Breast epithelium (tissue), 3 donors: ENCODE data around the gene PPP1R7.

Experiments
- POLR2A ChIP-seq: fragments of 450-650 bp; IDR thresholded peaks from one replicate; pipeline ENCODE4 v1.6.1; 2016; ENCODE audit warnings: antibody characterized with exemption, mild to moderate bottlenecking, moderate library complexity
- POLR2AphosphoS5 ChIP-seq, 3 donors: sonication (generic); formaldehyde crosslinking; IDR thresholded peaks; one replicate each; pipeline ENCODE4 v1.6.1; 2017; ENCODE audit warnings: antibody characterized with exemption in 3 of 3
- TF ChIP-seq, protein P1 (sequence below), 3 donors: fragments of 450-650 bp; IDR thresholded peaks; one replicate each; pipeline ENCODE4 v1.5.1; 2016 to 2017; ENCODE audit warnings: antibody characterized with exemption in 3 of 3, mild to moderate bottlenecking in 3 of 3, moderate library complexity in 3 of 3

DNA sequence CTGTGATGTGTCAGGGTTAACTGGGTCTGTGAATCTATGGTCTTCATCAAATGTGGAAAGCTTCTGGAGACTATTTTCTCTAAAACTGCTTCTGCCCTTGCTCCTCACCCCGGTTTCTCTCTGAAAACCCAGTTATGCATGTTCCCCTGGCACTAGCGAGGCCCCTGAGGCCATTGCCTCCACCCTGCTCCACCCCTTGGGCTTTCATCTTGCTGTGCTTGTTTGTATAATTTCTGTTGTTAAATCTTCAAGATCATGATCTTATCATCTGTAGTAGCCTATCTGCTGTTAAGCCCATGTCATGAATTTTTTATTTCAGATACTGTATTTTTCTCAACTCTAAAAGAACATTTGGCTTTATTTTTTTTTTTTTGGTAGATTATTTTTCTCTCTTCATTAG is 23.3 kb downstream of the PPP1R7 start:
- TF ChIP-seq, protein P1, sequence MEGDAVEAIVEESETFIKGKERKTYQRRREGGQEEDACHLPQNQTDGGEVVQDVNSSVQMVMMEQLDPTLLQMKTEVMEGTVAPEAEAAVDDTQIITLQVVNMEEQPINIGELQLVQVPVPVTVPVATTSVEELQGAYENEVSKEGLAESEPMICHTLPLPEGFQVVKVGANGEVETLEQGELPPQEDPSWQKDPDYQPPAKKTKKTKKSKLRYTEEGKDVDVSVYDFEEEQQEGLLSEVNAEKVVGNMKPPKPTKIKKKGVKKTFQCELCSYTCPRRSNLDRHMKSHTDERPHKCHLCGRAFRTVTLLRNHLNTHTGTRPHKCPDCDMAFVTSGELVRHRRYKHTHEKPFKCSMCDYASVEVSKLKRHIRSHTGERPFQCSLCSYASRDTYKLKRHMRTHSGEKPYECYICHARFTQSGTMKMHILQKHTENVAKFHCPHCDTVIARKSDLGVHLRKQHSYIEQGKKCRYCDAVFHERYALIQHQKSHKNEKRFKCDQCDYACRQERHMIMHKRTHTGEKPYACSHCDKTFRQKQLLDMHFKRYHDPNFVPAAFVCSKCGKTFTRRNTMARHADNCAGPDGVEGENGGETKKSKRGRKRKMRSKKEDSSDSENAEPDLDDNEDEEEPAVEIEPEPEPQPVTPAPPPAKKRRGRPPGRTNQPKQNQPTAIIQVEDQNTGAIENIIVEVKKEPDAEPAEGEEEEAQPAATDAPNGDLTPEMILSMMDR (IDR thresholded peaks at IDR 0.05): no peak
- TF ChIP-seq POLR2A: no peak
- no peak for TF ChIP-seq POLR2AphosphoS5 (IDR thresholded peaks at IDR 0.05)
